ENCODE data around the gene ADPRHL1.
"Not testable (repeated sequence)": the region's sequence is repeated elsewhere in the genome, so short reads cannot be mapped to it uniquely, and the experiment has no call there.

ADPRHL1 gene

GRCh38 chr13:113460599-113460998 is 7.3 kb upstream of the ADPRHL1 start:
- DNase-seq (ENCODE audit: low read depth): no peak

GRCh38 chr13:113460064-113460555 is 6.8 kb upstream of the ADPRHL1 start:
- H3K4me3 ChIP-seq (ENCODE audit: low read depth, low read length): no peak overlapping the region
- DNase-seq (ENCODE audit: low read depth): no peak

More at GRCh38 chr13:113460599-113460998, 7.3 kb upstream of the ADPRHL1 start:
- no peak overlapping the region for H3K4me3 ChIP-seq (ENCODE audit: low read depth, low read length)

- no peak overlapping the region for H3K4me3 ChIP-seq (ENCODE audit: low read depth, low read length)
- no peak for DNase-seq (ENCODE audit: low read depth)
Observed at GRCh38 chr13:113458253-113459065, 5.2 kb upstream of the ADPRHL1 start.

GRCh38 chr13:113457510-113457909 is 4.2 kb upstream of the ADPRHL1 start:
- DNase-seq (ENCODE audit: low read depth): no peak
- no peak overlapping the region for H3K4me3 ChIP-seq (ENCODE audit: low read depth, low read length)

GRCh38 chr13:113456116-113456702 is 2.9 kb upstream of the ADPRHL1 start:
- DNase-seq (ENCODE audit: low read depth): no peak
- H3K4me3 ChIP-seq (ENCODE audit: low read depth, low read length): no peak overlapping the region

- no peak overlapping the region for H3K4me3 ChIP-seq (ENCODE audit: low read depth, low read length)
- no peak for DNase-seq (ENCODE audit: low read depth)
Observed at GRCh38 chr13:113455384-113455783, 2.1 kb upstream of the ADPRHL1 start.

GRCh38 chr13:113454936-113455335 is 1.6 kb upstream of the ADPRHL1 start:
- no peak for DNase-seq (ENCODE audit: low read depth)
- no peak overlapping the region for H3K4me3 ChIP-seq (ENCODE audit: low read depth, low read length)

GRCh38 chr13:113452466-113452865 is 822 bp downstream of the ADPRHL1 start:
- no peak for DNase-seq (ENCODE audit: low read depth)

GRCh38 chr13:113451951-113452421 is 1.3 kb downstream of the ADPRHL1 start:
- H3K4me3 ChIP-seq (ENCODE audit: low read depth, low read length): no peak overlapping the region
- DNase-seq (ENCODE audit: low read depth): no peak

More at GRCh38 chr13:113452466-113452865, 822 bp downstream of the ADPRHL1 start:
- H3K4me3 ChIP-seq (ENCODE audit: low read depth, low read length): no peak overlapping the region

- not testable (repeated sequence) for DNase-seq (ENCODE audit: low read depth); H3K4me3 ChIP-seq (ENCODE audit: low read depth, low read length)
Observed at GRCh38 chr13:113450861-113451620, 2.2 kb downstream of the ADPRHL1 start.

- DNase-seq (ENCODE audit: low read depth); H3K4me3 ChIP-seq (ENCODE audit: low read depth, low read length): not testable (repeated sequence)
Observed at GRCh38 chr13:113450348-113450744, 2.9 kb downstream of the ADPRHL1 start.

- no peak for DNase-seq (ENCODE audit: low read depth)
- no peak overlapping the region for H3K4me3 ChIP-seq (ENCODE audit: low read depth, low read length)
Observed at GRCh38 chr13:113449693-113450347, 3.5 kb downstream of the ADPRHL1 start.

GRCh38 chr13:113448885-113449692 is 4.2 kb downstream of the ADPRHL1 start:
- H3K4me3 ChIP-seq (ENCODE audit: low read depth, low read length): no peak overlapping the region
- no peak for DNase-seq (ENCODE audit: low read depth)

GRCh38 chr13:113448545-113448884 is 4.8 kb downstream of the ADPRHL1 start:
- H3K4me3 ChIP-seq (ENCODE audit: low read depth, low read length): no peak overlapping the region
- no peak for DNase-seq (ENCODE audit: low read depth)

- no peak for DNase-seq (ENCODE audit: low read depth)
Observed at GRCh38 chr13:113447596-113447995, 5.7 kb downstream of the ADPRHL1 start.

GRCh38 chr13:113446488-113446854 is 6.8 kb downstream of the ADPRHL1 start:
- no peak overlapping the region for H3K4me3 ChIP-seq (ENCODE audit: low read depth, low read length)
- no peak for DNase-seq (ENCODE audit: low read depth)

More at GRCh38 chr13:113447596-113447995, 5.7 kb downstream of the ADPRHL1 start:
- H3K4me3 ChIP-seq (ENCODE audit: low read depth, low read length): no peak overlapping the region

- DNase-seq (ENCODE audit: low read depth): no peak
- H3K4me3 ChIP-seq (ENCODE audit: low read depth, low read length): no peak overlapping the region
Observed at GRCh38 chr13:113445791-113446487, 7.3 kb downstream of the ADPRHL1 start.

- no peak overlapping the region for H3K4me3 ChIP-seq (ENCODE audit: low read depth, low read length)
- DNase-seq (ENCODE audit: low read depth): no peak
Observed at GRCh38 chr13:113443991-113444390, 9.3 kb downstream of the ADPRHL1 start.

Data from skeletal muscle cell (primary cell).